CD4-positive, alpha-beta T cell treated with Interleukin-4 for 1 hour (primary cell): Measurements from ENCODE around the gene DSTN.

Source experiments
- DNase-seq, 2 donors: peaks; one replicate each; pipeline ENCODE4 v3.0.0-alpha.2; 2020 to 2022

The DSTN gene

GRCh38 chr20:17625246-17626051 is 55.6 kb downstream of the DSTN start:
- DNase-seq: no peak

GRCh38 chr20:17626217-17627007 is 56.5 kb downstream of the DSTN start:
- DNase-seq: no peak

- no peak for DNase-seq
These were observed 57.5 kb downstream of the DSTN start for GRCh38 chr20:17627101-17627955.

GRCh38 chr20:17628101-17628841 is 58.4 kb downstream of the DSTN start:
- DNase-seq: no peak

- DNase-seq: no peak
These were observed 59.1 kb downstream of the DSTN start for GRCh38 chr20:17629025-17629424.

- no peak for DNase-seq
These were observed 59.8 kb downstream of the DSTN start for GRCh38 chr20:17629678-17630089.

- no peak for DNase-seq
These were observed 60.4 kb downstream of the DSTN start for GRCh38 chr20:17630151-17630805.

GRCh38 chr20:17630806-17631195 is 60.9 kb downstream of the DSTN start:
- no peak for DNase-seq

- no peak for DNase-seq
These were observed 61.9 kb downstream of the DSTN start for GRCh38 chr20:17631576-17632319.

- DNase-seq: no peak
These were observed 63.5 kb downstream of the DSTN start for GRCh38 chr20:17633221-17633849.

- DNase-seq: no peak
These were observed 64.1 kb downstream of the DSTN start for GRCh38 chr20:17633850-17634500.

- DNase-seq: peak in 1 of 2 donors; percentile 36
These were observed 64.9 kb downstream of the DSTN start for GRCh38 chr20:17634661-17635331.

- DNase-seq: no peak
These were observed 65.7 kb downstream of the DSTN start for GRCh38 chr20:17635332-17636244.

GRCh38 chr20:17636523-17637412 is 66.9 kb downstream of the DSTN start:
- DNase-seq: no peak

- DNase-seq: no peak
These were observed 67.5 kb downstream of the DSTN start for GRCh38 chr20:17637413-17637780.

- no peak for DNase-seq
These were observed 68.2 kb downstream of the DSTN start for GRCh38 chr20:17637985-17638640.
